Measurements from ENCODE around the gene TGFBR3.

DNA sequence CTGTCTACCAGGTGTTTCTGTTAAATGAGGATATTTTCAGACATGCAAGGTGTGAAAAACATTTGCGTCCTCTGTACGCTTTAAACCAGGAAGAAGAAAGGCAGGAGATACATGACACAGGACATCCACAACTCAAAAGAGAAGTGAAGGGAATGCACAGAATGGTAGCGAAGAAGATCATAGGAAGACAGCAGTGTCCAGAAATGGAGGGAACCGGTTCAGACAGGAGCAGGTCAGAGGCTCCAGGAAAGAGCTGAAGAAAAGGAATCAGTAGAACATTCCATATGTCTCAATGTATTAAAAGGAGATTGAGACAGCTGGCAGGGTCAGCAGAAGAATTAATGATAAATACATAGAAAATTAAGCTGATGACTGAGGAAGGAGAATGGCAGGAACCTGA is 194.4 kb downstream of the TGFBR3 start:
- TF ChIP-seq CTCF (IDR thresholded peaks at IDR 0.05) (no peak), EP300 (IDR thresholded peaks at IDR 0.05) (no peak), POLR2AphosphoS5 (IDR thresholded peaks at IDR 0.05) (no peak)
